Neural cell (in vitro differentiated cells): ENCODE results near the gene ADIPOR2. TPM values are rescaled to one million over a fixed set of nuclear protein-coding genes. Genes with fewer than 3 reads are reported as not detected.

ENCODE experiments used
- H2AFZ ChIP-seq: fragments of 200-600, 300-800 bp; sonication (generic), shearing (Covaris generic); 2 replicates; pipeline ENCODE4 v1.6.0; 2014; ENCODE audit warnings: low read depth, mild to moderate bottlenecking, antibody characterized with exemption, low read length, moderate library complexity
- H3F3A ChIP-seq: fragments of 200-600 bp; shearing (Covaris generic); 2 replicates; pipeline ENCODE4 v1.6.1; 2016; ENCODE audit warnings: mild to moderate bottlenecking, moderate library complexity, mixed read lengths, antibody characterized with exemption, low read length; ENCODE audit not compliant: insufficient read depth, poor library complexity, severe bottlenecking
- H3K27ac ChIP-seq: fragments of 200-600, 300-800 bp; sonication (generic), shearing (Covaris generic); 2 replicates; pipeline ENCODE4 v1.5.1; 2014; ENCODE audit warnings: mild to moderate bottlenecking, low read length, moderate library complexity
- H3K27me3 ChIP-seq: fragments of 300-800, 200-600 bp; sonication (generic), shearing (Covaris generic); 2 replicates; pipeline ENCODE4 v1.6.0; 2014; ENCODE audit warnings: mild to moderate bottlenecking, low read depth, low read length, moderate library complexity; ENCODE audit not compliant: insufficient read depth
- H3K36me3 ChIP-seq: fragments of 300-800, 200-600 bp; sonication (generic), shearing (Covaris generic); 2 replicates; pipeline ENCODE4 v1.5.1; 2014; ENCODE audit warnings: mild to moderate bottlenecking, antibody characterized with exemption, low read length, moderate library complexity; ENCODE audit not compliant: insufficient read depth
- H3K4me2 ChIP-seq: fragments of 300-800, 200-600 bp; sonication (generic), shearing (Covaris generic); 2 replicates; pipeline ENCODE4 v1.6.0; 2014; ENCODE audit warnings: mild to moderate bottlenecking, low read length
- H3K4me3 ChIP-seq: fragments of 300-800, 200-600 bp; sonication (generic), shearing (Covaris generic); 2 replicates; pipeline ENCODE4 v1.5.1; 2014; ENCODE audit warnings: mild to moderate bottlenecking, low read length, moderate library complexity
- H3K79me2 ChIP-seq: fragments of 200-600 bp; shearing (Covaris generic); replicated peaks from 2 replicates; pipeline ENCODE4 v1.6.0; 2014; ENCODE audit warnings: mild to moderate bottlenecking, low read length, moderate library complexity; ENCODE audit not compliant: insufficient read depth
- H3K9ac ChIP-seq: fragments of 300-800, 200-600 bp; sonication (generic), shearing (Covaris generic); 2 replicates; pipeline ENCODE4 v1.6.1; 2016; ENCODE audit warnings: mild to moderate bottlenecking, low read length, mixed read lengths
- H3K9me2 ChIP-seq: fragments of 200-600 bp; shearing (Covaris generic); 2 replicates; pipeline ENCODE4 v1.6.1; 2016; ENCODE audit warnings: mild to moderate bottlenecking, low read length, mixed read lengths; ENCODE audit not compliant: insufficient read depth
- H3K9me3 ChIP-seq: fragments of 200-600, 300-800 bp; sonication (generic), shearing (Covaris generic); 2 replicates; pipeline ENCODE4 v1.6.1; 2016; ENCODE audit warnings: mild to moderate bottlenecking, mixed run types, low read length, moderate library complexity, mixed read lengths
- H4K20me1 ChIP-seq: fragments of 200-600 bp; shearing (Covaris generic); 2 replicates; pipeline ENCODE4 v1.6.1; 2016; ENCODE audit warnings: mild to moderate bottlenecking, mixed run types; ENCODE audit not compliant: insufficient read depth
- CTCF ChIP-seq: fragments of 450-650 bp; IDR thresholded peaks from 2 replicates; pipeline ENCODE4 v1.5.1; 2014; ENCODE audit warnings: antibody characterized with exemption, mild to moderate bottlenecking, moderate library complexity; ENCODE audit not compliant: poor library complexity, severe bottlenecking
- EP300 ChIP-seq: fragments of 450-650 bp; conservative IDR thresholded peaks from 2 replicates; pipeline ENCODE4 v1.6.1; 2014; ENCODE audit warnings: antibody characterized with exemption, mild to moderate bottlenecking, moderate library complexity; ENCODE audit not compliant: poor library complexity, severe bottlenecking
- EZH2 ChIP-seq: fragments of 200-600, 300-800 bp; shearing (Covaris generic), sonication (generic); IDR thresholded peaks from 2 replicates; pipeline ENCODE4 v1.6.1; 2014; ENCODE audit warnings: antibody characterized with exemption, low read length, borderline replicate concordance, mild to moderate bottlenecking; ENCODE audit not compliant: insufficient read depth, poor library complexity, severe bottlenecking
- MXI1 ChIP-seq: fragments of 450-650 bp; conservative IDR thresholded peaks from 2 replicates; pipeline ENCODE4 v1.6.1; 2014; ENCODE audit warnings: antibody characterized with exemption, mild to moderate bottlenecking; ENCODE audit not compliant: poor library complexity, severe bottlenecking
- POLR2AphosphoS5 ChIP-seq: IDR thresholded peaks from 2 replicates; pipeline ENCODE4 v1.6.1; 2012
- RAD21 ChIP-seq: fragments of 450-650 bp; conservative IDR thresholded peaks from 2 replicates; pipeline ENCODE4 v1.6.1; 2014; ENCODE audit warnings: antibody characterized with exemption, mild to moderate bottlenecking, moderate library complexity
- SMC3 ChIP-seq: fragments of 450-650 bp; conservative IDR thresholded peaks from 2 replicates; pipeline ENCODE4 v1.6.1; 2014; ENCODE audit warnings: antibody characterized with exemption, mild to moderate bottlenecking, moderate library complexity; ENCODE audit not compliant: poor library complexity
- TAF1 ChIP-seq: IDR thresholded peaks from 2 replicates; pipeline ENCODE4 v1.6.1; 2012; ENCODE audit warnings: low read depth
- polyA plus RNA-seq: library from polyadenylated mRNA; depleted of rRNA; stranded (reverse); fragments of >200 nt; gene quantifications from 2 replicates; pipeline ENCODE4 v1.2.3, GENCODE V29; 2014
- TF ChIP-seq, protein P1 (sequence below): IDR thresholded peaks from 2 replicates; pipeline ENCODE4 v1.6.1; 2012; ENCODE audit warnings: borderline replicate concordance

The ADIPOR2 gene
- polyA plus RNA-seq, 1 donor from 2014 or later: 18.5 TPM

DNA sequence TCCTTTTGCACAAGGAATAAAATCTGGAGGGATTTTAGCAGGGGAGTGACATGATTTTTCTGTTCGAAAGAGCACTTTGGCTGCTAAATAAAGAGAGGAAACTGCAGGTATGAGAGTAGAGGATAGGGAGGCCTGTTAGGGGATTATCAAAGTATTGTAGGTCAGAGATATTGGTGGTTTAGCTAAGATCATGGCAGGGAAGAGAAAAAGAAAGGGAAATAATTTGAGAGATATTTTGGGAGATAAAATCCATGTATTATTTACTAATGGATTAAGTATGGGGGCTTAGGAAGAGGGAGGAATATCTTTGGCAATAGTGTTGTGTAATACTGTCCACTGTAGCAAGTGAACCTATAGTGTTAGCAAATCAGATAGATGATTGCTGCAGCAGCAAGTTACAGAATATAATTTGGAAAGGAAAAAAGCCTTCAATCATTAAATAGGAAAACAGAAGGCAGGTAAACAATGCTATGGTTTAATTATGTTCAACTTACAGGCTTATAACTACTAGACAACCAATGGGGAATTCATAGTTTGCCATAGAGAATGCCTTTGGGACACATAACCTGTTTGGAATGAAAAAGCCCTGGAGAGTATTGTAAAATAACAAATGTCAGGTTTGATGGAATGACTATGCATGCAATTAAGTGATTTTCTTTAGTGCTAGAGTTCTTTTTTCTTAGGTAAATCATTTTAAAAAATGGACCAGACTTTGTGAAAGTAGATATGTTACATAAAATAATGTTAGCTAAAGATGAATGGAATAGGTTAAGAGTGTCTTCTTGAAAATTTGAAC is 50.5 kb downstream of the ADIPOR2 start:
- no peak overlapping the region for H3K4me2 ChIP-seq
- no peaks in the 10 kb centered on the region for H3K36me3 ChIP-seq
- H3K9me3 ChIP-seq: no peaks in the 10 kb centered on the region
- H3K27me3 ChIP-seq: no peaks in the 10 kb centered on the region
- H3F3A ChIP-seq: no peaks in the 10 kb centered on the region
- H3K9ac ChIP-seq: no peak overlapping the region
- no peak overlapping the region for H3K4me3 ChIP-seq
- TF ChIP-seq EZH2 (no peak), MXI1 (no peak), SMC3 (no peak), EP300 (no peak), RAD21 (no peak), CTCF (no peak), POLR2AphosphoS5 (no peak), TAF1 (no peak)
- TF ChIP-seq, protein P1, sequence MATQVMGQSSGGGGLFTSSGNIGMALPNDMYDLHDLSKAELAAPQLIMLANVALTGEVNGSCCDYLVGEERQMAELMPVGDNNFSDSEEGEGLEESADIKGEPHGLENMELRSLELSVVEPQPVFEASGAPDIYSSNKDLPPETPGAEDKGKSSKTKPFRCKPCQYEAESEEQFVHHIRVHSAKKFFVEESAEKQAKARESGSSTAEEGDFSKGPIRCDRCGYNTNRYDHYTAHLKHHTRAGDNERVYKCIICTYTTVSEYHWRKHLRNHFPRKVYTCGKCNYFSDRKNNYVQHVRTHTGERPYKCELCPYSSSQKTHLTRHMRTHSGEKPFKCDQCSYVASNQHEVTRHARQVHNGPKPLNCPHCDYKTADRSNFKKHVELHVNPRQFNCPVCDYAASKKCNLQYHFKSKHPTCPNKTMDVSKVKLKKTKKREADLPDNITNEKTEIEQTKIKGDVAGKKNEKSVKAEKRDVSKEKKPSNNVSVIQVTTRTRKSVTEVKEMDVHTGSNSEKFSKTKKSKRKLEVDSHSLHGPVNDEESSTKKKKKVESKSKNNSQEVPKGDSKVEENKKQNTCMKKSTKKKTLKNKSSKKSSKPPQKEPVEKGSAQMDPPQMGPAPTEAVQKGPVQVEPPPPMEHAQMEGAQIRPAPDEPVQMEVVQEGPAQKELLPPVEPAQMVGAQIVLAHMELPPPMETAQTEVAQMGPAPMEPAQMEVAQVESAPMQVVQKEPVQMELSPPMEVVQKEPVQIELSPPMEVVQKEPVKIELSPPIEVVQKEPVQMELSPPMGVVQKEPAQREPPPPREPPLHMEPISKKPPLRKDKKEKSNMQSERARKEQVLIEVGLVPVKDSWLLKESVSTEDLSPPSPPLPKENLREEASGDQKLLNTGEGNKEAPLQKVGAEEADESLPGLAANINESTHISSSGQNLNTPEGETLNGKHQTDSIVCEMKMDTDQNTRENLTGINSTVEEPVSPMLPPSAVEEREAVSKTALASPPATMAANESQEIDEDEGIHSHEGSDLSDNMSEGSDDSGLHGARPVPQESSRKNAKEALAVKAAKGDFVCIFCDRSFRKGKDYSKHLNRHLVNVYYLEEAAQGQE: no peak
- H3K27ac ChIP-seq: no peak overlapping the region
- no peak overlapping the region for H2AFZ ChIP-seq
- H4K20me1 ChIP-seq: no peaks in the 10 kb centered on the region
- H3K79me2 ChIP-seq: peaks cover 19% of the 10 kb centered on the region
- H3K9me2 ChIP-seq: no peaks in the 10 kb centered on the region

GRCh38 chr12:1744932-1745331 is 54.1 kb downstream of the ADIPOR2 start:
- H3F3A ChIP-seq: no peaks in the 10 kb centered on the region
- no peaks in the 10 kb centered on the region for H3K27me3 ChIP-seq
- no peak overlapping the region for H3K27ac ChIP-seq
- TF ChIP-seq POLR2AphosphoS5: no peak
- no peak for TF ChIP-seq TAF1
- TF ChIP-seq SMC3: no peak
- no peak for TF ChIP-seq MXI1
- no peak overlapping the region for H3K9ac ChIP-seq
- H4K20me1 ChIP-seq: no peaks in the 10 kb centered on the region
- no peak overlapping the region for H2AFZ ChIP-seq
- H3K9me2 ChIP-seq: no peaks in the 10 kb centered on the region
- no peaks in the 10 kb centered on the region for H3K36me3 ChIP-seq
- no peak overlapping the region for H3K4me2 ChIP-seq
- peaks cover 18% of the 10 kb centered on the region for H3K79me2 ChIP-seq
- no peaks in the 10 kb centered on the region for H3K9me3 ChIP-seq
- no peak overlapping the region for H3K4me3 ChIP-seq
